GM21717 (cell line): ENCODE data around the gene AP1B1.
"Not testable (repeated sequence)": the region's sequence is repeated elsewhere in the genome, so short reads cannot be mapped to it uniquely, and the experiment has no call there.

Experiments used
- ATAC-seq: cut with Tn5 transposase; IDR thresholded peaks from one replicate; pipeline ENCODE4 v1.9.1; 2021; ENCODE audit warnings: mild to moderate bottlenecking, moderate library complexity; ENCODE audit not compliant: unreplicated experiment

Gene AP1B1

DNA sequence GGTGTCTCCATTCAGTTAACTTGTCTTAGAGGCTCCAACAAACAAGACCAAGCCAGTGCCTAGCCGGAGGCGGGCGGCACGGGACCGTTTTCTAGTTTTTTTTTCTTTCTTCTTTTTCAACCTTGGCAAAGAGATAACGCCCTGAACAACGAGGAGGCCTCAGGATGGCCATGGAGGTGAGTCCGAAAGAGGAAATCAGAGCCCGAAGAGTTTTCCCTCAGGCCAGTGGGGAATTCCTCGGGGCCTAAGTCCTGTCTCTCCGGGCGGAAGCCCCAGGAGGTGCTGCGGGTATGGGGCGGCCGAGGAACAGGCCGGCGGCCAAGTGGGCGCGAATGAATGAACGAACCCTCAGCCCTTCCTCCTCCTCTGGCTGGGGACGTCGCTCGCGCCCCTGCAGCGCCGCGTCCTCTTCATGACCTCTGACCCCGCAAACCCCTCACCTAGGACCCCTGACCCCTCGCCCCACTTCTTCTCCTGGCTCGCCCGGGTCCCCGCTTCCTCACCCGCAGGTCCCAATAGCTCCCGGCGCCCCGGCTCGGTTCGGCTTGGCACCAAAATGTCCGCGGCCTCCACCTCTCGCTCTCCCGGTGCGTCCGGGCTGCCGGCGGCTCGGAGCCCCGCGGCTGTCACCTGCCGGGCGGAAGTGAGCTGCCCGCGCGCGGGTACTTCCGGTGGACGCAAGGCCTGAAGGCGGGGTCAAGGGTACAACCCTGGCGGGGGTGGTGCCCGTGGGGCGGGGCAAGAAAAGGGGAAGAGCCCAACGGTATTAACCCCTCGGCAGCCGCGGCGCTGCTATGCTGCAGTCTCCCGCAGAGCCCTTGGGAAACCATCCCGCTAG lies at the start of gene AP1B1:
AP1B1 (minus strand) TSS at position 650 of the 838 bp plus-strand sequence. CDS start 21,327 bp downstream, outside the sequence.
- ATAC-seq = peak; percentile 76

GRCh38 chr22:29435236-29436136 lies 47.1 kb upstream of the AP1B1 start:
- ATAC-seq = no peak

DNA sequence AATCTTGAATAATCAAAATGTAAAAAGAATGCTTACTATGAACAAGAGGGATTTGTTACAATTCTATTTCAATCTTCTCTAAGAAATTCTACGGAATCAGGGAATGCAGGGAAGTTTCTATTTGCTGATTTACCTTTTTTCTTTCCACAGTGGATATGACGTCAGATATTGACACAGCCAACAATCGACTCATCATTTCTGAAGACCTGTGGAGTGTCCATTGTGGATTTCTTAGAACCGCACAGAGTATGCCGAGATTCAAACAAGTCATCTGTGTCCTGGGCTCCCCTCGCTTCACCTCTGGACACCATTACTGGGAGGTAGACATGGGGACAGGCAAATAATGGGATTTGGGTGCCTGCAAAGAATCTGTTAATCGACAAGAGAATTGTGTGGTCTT lies 45.9 kb upstream of the AP1B1 start:
- no peak for ATAC-seq

- ATAC-seq = no peak
These were observed 45.5 kb upstream of the AP1B1 start for GRCh38 chr22:29433856-29434255.

DNA sequence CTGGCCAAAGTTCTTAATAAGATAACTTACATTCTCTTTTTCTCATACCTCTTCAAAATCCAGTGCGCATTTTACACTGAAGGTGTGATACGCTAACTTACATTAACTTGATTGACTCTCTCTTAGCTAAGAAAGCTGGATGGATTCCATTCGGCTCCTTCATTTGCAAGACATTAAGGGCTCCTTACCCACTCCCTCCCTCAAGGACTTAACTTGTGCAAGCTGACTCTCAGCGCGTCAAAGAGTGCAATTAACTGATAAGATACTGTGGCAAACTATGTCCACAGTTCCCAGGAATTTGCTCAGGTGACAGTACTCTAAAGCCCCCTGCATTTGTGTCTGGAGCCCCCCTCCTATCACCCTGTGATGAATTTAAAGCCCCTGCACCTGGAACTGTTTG lies 43.6 kb upstream of the AP1B1 start:
- ATAC-seq = no peak

DNA sequence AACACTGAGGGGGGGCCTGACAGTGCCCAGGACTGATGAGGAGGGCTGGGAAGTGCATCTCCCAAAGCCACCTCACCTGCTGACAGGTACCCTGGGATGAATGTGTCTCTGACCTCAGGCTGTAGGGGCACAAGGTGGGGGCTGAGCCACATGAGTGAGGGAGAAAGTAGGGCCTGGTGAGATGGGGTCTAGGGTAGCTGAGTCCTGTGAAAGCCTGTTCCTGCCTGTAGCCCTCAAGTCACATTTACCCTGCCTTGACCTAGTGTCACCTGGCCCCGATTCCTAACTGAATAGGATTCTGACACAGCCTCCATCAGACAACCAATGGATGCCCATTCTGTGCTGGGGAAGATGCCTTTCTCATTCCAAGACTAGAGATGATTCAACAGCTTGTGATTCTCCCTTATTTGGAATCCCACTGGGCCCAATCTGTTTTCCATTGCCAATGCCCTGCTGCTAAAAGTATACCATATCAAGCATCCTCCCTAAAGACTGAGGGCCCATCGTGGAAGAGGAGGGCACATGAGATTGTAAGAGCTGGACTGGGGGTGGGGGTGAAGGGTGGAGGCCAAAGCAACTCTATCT lies 38.9 kb upstream of the AP1B1 start:
- no peak for ATAC-seq

GRCh38 chr22:29426476-29426875 lies 38.1 kb upstream of the AP1B1 start:
- no peak for ATAC-seq

DNA sequence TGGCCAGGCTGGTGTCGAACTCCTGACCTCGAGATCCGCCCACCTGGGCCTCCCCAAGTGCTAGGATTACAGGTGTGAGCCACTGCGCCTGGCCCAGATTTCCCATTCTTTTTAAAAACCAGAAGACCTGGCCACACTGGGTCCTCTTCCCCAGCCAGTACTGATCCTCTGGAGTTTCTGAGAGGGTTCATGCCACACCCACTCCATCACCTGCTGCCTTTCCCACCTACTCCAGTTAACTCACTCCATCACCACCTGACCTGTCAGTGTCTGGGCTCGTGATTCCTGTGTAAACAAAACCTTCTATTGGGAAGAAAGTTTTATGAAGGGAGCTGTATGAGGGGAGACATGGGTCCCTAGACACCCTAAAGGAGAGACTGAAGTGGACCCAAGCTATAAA lies 30.3 kb upstream of the AP1B1 start:
- ATAC-seq = not testable (repeated sequence)

DNA sequence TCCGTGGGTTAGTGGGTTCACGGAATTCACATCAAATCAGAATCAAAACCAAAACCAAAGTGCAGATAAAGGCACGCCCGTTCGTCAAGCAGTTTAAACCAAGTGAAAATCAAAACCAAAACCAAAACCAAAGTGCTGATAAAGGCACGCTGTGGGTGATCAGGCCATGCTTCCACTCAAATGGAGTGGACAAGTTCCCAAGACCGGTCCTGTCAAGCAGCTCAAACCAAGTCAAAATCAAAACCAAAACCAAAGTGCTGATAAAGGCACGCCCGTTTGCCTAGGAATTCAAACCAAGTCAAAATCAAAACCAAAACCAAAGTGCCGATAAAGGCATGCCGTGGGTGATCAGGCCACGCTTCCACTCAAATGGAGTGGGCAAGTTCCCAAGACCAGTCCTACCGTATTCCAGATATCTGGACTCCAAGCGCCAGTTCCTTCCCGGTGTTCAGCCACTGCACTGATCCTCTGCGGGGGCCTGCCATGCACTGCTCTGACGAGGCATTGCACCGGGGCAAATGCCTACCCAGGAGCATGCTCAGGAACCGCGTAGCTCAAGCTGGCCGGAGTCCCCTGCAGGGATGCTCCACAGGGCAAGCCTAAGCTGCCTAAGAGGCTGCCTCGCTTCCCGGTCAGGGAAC lies 26.7 kb upstream of the AP1B1 start:
- ATAC-seq = not testable (repeated sequence)

DNA sequence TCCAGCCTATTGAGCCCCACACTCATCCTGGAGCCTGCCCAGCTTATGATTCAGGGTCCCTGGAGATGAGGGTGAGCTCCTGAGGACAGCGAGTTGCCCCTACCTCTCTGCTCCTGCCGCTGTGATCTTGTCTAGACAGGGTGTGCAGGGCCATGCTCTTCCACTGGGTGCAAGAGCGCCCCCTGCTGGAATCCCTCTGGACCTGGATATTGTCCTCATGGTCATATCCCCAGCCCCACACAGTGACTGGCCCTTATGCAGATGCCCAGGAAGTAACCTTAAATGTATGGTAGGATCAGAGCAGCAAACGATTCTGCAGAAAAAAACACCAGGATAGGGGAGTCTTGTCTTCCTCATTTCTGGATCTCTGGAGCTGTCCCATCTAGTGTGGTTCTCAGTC lies 24.4 kb upstream of the AP1B1 start:
- not testable (repeated sequence) for ATAC-seq

GRCh38 chr22:29411569-29412211 lies 23.3 kb upstream of the AP1B1 start:
- not testable (repeated sequence) for ATAC-seq

GRCh38 chr22:29408940-29409339 lies 20.6 kb upstream of the AP1B1 start:
- no peak for ATAC-seq

DNA sequence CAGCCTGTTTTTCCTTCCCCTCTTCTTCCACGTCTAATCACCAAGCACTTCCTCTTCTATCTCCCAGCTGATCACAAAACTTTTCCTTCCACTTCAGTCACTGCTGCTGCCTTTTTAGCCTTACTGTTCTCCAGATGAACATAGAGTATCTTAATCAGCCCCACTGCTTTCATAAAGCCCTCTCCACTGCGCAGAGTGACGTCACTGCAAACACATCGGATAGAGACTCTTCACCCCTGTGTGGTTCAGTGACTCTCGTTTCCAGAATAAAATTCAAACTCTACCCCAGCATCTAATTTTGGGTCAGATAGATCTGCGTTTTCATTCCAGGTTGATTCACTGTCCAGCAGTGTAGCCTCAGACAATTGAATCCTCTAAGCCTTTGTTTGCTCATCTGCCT lies 13.2 kb upstream of the AP1B1 start:
- not testable (repeated sequence) for ATAC-seq

DNA sequence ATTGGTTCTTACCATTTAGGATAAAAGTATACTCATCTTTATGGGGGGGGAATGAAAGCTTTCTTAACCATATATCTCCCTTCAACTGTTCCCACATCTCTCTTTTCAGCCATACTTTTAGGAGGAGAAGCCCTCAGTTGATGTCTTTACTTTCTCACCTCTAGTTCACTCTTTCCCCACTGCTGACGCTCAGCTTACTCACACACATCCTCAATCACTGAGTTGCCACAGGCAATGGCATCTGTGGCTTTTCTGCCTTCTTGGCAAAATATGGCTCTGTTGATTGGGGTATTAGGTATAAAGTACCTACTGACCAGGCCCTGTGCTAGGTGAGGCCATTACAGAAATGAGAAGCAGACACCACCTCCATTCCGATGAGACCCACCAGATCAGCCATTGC lies 12.2 kb upstream of the AP1B1 start:
- ATAC-seq = no peak

- ATAC-seq = no peak
These were observed 9.4 kb upstream of the AP1B1 start for GRCh38 chr22:29397791-29398190.

DNA sequence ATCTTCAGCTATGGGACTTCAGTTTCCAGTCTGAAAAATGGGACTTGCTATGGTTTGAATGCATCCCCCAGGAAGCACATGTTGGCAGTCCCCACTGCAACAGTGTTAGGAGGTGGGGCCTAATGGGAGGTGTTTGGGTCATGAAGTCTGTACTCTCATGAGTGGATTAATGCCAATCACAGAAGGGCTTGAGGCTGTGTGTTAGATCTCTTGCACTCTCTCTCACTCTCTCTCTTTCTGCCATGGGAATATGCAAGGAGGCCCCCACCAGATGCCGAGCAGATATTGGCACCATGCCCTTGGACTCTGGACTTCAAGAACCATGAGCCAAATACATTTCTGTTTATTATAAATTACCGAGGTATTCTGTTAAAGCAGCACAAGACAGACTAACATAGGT lies 7.8 kb upstream of the AP1B1 start:
- ATAC-seq = no peak

DNA sequence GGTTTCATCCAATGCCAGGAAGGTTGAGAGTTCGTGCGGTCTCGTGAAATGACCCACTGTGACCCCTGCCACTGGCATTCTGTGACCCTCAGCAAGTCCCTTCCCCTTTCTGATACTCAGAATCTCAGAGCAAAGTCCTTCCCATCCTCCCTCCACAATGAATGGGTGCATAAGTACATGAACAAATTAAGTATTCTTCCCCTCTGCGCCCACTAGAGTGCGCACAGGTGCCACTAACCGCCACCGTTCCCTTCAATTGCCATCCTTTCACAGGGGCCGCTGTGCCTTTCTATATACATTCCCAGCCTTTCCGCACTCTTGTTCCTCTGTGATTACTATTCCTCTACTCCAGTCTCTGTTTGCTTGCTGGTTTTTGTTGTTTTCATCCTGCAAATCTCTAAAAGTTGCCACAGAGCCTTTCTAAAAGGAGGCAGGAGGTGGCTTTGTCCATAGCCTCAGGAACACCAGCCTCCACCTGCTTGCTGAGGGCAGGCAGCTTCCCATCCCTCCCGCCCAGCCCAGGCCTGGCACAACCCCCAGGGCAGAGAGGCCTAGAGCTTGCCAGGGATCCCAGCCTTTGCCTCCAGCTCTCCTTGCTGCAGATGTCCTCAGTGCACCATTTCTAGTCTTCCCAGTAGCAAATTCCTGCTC lies 6.7 kb upstream of the AP1B1 start:
- no peak for ATAC-seq

GRCh38 chr22:29393019-29393608 lies 4.7 kb upstream of the AP1B1 start:
- ATAC-seq = no peak

GRCh38 chr22:29391546-29391945 lies 3.2 kb upstream of the AP1B1 start:
- no peak for ATAC-seq

- no peak for ATAC-seq
These were observed 1.9 kb upstream of the AP1B1 start for GRCh38 chr22:29390270-29390669.
